Glomerular endothelial cell (primary cell): Measurements from ENCODE around the gene ZNF14. TPM values are rescaled to one million over a fixed set of nuclear protein-coding genes. Genes with fewer than 3 reads are reported as not detected.
"Not testable (repeated sequence)": the region's sequence is repeated elsewhere in the genome, so short reads cannot be mapped to it uniquely, and the experiment has no call there.

Experiments
- DNase-seq: peaks from one replicate; pipeline ENCODE4 v3.0.0-alpha.2; 2011; ENCODE audit warnings: low read depth, low spot score; ENCODE audit errors: extremely low read depth
- total RNA-seq: library from RNA; depleted of rRNA; stranded (reverse); fragments of >200 nt; gene quantifications from 2 replicates; pipeline ENCODE4 v1.2.3, GENCODE V29; 2015

ZNF14 gene
- total RNA-seq, 1 donor from 2014 or later: 2.5 TPM

DNA sequence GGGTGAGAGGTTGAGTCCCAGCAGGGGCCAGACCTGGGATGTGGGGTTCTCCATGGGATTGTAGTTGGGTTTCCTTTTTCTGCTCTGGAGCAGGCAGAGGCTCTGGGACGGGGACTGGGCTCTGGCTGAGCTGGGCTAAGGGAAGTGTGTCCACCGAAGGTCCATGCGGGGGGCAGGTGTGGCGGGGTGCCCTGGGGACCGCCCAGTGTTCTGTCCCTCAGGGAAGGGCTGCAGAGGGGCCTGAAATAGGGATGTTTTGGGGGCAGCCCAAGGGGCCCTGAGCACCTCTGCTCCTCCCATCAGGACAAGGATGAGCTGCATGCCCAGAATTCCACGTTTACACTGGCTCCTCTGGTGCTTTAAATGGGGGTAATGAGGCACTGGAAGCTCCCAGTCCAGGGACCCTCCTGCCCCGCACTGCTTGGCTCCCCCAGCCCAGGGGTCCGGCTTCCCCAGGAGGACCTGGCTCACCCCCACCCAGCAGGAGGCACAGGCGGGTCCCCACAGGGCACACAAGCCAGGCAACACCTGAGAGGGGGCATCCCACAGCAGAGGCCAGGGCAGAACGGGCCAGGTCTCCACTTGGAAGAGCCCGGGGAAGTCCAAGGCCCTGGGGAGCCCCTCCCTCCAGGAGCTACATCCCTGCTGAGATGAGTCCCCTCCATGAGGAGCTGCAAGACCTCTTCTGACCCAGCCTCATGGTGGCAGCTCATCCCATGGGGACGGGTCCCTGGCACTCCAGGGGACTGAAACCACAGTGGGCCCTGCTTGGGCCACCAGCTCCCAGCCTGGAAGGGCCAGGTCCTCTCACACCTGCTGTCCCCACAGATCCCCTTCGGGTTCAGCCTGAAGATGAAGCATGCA, 14.7 kb upstream of the ZNF14 start:
- no peak for DNase-seq

DNA sequence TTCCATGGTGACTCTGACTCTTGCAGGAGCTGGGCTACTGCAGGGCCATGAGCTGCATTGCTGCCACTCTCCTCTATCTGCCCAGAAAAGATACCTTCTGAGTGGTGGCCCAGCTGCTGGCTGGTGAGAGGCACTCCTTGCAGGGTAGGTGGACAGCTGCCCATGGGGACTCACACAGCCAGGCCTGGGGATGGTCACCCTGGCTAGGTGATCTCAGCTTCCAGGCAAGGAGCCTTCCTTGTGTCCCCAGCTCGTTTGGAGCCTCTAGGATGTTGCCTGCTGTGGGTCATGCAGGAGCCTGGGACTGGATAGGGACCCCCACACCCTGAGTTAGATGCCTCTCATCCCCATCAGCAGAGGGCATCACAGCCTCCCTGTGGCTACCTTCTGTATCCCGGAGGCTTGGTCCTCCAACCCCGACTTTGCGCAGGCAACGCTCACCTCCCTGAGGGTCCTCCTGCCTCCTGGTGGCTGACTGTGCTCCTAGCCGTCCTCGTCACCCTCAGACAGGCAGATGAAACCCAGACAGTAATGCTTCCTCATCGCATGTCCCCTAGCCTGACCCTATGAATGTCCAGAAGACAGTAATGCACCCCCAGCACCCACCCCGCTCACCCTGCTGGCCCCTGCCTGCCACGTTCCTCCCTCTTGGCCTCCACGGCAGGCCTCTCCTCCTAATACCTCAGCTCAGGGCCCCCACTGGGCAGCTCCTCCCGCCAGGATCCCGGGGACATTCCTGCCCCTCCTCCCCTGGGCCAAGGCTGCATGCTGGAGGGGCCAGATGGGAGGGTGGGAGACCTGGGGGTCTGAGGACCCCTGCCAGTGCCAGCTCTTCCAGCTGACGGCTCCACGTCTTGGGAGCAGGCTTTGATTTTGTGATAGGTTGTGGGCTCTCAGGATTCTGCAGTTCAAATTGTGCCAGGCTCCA, 13.6 kb upstream of the ZNF14 start:
- no peak for DNase-seq

DNA sequence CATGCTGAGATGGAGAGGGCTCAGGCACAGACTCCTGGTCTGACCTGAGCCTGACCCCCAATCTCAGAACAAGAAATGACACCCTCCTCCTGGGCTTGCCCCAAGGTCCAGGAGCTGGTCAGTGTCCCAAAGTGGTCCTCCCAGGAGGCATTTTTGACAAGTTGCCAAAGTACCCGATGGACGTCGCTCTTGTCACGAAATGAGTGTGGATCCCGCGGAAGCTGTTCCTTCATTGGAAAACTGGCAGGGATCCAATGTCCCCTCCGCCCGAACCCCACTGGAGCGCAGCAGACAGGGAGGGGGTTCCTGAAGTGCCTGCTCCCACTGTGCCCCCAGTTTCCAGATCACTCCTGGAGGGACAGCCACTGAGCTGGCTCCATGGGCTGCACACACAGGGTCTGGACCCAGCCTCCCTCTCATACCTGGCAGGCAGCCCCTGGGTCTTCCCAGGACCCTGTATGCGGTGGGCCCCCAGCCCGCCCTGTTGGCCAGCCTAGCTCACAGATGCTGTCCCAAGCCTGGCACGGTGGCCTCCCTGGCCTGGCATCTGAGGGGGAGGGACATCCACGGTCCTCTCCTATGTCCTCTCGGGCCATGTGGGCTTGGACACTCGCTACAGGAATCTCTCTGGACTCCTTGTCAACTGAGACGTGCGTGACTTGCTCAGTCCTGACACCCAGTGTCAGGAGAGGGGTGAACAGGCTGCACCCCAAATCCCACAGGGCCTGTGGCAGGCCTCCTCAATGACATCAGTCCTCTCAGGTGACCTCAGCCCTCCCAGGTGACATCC, 12.8 kb upstream of the ZNF14 start:
- no peak for DNase-seq

DNA sequence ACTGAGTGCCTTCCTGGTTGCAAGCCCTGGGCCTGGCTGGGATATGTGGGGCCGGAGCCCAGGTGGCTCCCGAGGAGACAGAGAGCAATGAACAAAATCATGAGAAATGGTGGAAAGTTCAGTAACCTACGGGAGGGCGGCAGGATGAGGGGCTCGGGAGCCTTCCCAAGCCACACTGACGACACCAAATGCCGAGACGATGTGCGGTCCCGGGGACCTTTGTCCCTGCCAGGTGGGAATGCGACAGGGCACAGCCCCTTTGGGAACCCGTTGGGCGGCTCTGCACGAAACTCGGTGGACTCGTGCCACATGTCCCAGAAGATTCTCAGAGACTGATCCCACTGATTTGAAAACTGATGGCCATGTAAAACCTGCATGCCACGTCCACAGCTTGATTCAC, 11.7 kb upstream of the ZNF14 start:
- no peak for DNase-seq

DNA sequence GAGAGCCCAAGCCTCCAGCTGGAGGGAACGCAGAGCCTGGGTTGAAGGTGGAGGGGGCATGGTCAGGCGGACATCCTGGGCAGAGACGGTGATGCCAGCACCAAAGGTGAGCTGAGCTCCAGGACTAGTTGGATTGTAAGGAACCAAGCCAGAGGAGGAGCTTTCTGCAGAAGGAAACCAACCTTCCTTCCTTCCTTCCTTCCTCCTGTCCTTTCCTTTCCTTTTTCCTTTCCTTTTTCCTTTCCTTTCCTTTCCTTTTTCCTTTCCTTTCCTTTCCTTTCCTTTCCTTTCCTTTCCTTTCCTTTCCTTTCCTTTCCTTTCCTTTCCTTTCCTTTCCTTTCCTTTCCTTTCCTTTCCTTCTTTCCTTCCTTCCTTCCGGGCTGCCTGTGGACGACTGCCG, 11.0 kb upstream of the ZNF14 start:
- not testable (repeated sequence) for DNase-seq

DNA sequence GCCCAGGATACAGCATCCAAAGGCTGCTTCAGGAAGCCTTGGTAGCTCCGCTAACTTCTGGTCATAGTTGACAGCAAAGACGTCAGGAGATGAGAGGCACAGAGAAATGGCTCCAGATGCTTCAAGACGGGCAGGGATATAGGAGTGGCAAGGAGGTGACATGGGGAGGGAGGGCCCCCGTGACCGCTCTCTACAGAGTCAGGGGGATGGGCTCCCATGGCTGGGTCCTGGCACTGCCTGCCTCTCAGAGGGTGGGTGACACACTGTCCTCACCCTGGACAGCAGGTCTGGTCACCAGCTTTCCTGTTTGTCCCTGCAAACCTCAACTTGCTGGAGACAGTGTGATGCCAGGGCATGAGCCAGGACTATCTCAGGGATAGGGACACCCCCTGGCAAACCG, 10.3 kb upstream of the ZNF14 start:
- DNase-seq: no peak

DNA sequence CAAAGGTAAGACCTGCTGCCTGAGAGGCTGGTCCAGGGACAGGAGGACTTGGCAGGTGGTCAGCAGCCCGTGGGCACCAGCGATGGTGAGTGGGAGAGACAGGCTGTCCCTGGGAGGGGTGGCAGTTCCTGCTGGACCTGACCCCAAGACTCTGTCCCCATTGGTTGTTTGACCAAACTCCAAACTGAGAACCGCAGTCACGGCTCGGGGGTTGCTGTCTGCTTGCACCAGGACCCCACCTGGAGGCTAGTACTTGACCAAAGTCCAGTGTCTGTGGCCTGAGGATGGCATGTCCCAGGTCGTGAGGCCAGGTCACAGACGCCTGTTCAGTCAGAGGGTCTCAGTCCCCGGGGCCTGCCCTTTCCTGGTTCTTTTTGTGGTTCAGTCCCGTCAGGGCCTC, 9.9 kb upstream of the ZNF14 start:
- no peak for DNase-seq

DNA sequence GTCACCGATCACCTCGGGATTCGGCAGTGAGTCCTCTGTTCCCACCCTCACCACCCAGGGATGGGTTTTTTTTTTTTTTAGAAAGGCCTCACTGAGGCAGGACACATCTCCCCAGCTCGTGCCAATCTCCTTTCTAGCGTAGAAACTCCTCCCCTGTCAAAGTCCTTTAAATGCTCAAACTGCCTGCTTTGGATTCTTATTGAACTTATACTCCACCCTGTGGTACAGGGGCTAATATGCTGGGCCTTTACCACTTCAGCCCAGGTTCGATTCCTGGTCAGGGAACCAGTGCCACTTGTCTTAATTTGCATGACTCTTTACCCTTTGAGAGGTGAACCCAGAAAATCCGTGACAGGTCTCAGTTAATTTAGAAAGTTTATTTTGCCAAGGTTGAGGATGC, 8.3 kb upstream of the ZNF14 start:
- DNase-seq: no peak

DNA sequence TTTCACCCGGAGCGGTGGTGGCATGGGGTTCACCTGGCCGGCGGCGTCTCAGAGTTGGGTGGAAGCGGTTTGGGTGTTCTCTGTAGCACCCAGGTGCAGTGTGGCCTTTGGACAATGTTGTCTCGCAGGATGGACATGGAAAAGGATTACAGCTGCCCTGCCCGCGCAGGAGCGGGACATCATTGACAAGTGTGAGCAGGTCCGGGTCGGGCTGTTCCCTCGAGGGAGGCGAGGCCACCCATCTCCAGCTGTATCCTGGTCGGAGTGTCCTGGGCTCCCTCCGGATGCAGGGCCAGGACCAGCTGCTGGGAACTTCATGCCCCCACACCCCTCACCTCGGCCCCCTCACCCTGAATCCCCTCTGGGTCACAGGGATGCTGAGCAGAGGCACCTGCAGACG, 7.8 kb upstream of the ZNF14 start:
- no peak for DNase-seq

DNA sequence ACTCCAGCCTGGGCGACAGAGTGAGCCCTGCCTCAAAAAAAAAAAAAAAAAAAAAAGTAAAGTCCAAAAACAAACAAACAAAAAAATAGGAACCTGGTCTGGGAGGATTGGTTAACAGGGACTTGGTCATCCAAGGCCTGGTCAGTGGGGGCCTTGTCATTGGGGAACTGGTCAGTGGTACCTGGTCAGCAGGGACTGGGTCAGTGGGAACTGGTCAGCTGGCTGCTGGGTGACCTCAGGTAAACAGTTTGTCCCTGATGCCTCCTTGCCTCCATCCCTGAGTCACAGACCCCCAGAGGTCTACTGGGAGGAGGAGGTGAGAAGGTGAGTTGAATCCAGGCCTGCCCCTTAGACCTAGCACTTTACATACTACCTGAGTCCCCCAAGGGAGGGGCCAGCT, 5.7 kb upstream of the ZNF14 start:
- no peak for DNase-seq

DNA sequence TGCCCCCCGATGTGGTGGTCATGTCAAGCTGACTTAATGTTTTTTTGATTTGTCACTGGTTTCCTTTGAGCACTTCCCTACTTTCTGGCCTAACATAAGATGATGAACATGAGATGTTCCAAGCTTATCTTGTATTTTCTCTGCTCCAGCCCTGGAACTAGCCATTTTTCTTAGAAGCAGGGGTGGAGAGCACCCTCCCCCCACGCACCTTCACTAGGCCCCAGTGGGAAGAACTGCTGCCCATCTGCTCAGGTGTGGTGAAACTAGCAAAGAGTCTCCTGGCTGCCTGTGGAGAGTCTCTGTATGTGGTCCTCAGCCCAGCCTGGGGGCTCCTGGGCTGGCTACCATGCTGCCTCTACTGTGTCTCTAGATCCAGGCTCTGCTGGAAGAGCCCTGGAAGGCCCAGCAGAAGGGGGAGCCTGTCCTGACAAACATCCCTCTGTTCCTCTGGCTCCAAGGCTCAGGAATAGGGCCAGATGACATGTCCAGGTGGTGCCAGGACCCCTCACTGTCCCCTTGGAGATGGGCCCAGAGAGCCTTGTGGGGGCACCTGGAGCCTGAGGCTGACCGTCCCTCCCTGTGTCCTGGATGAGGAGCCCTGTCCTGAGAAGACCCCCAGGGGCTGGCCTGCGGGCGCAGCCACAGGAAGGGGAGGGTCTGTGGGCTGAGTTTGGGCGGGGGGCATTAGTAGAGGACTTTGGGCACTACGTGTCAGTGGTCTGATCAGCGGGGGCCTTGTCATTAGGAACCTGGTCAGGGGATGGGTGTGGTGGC, 4.8 kb upstream of the ZNF14 start:
- no peak for DNase-seq

DNA sequence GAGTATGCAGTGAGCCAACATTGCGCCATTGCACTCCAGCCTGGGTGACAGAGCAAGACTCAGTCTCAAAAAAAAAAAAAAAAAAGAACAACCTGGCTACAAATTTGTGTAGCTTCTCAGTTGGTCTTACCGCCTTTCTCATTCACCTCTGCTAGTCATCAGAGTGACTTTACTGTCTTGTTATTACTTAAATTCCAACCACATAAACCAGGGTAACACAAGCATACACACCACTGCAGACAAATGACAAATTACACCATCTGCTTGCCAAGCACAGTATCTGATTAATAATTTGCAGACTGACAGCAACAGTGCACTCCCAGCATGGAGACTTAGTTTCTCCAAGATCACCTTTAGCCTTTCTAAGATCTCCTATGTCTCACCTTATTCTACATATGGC, 11.0 kb downstream of the ZNF14 start:
- no peak for DNase-seq

DNA sequence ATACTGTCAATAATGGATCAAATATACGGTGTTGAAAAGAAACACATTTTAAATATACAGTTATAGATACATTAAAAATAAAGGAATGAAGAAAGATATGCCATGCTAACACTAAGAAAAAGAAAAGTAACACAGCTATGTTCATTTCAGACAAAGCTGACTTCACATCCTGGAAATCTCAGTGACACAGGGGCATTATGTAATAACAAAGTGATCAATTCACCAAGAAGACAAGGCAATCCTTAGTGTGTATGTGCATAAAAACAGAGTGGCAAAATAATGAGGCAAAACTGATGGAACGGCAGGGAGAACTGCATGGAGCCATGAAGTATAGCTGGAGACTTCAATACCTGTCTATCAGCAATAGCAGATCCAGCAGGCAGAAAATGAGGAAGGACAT, 13.1 kb downstream of the ZNF14 start:
- DNase-seq: no peak

DNA sequence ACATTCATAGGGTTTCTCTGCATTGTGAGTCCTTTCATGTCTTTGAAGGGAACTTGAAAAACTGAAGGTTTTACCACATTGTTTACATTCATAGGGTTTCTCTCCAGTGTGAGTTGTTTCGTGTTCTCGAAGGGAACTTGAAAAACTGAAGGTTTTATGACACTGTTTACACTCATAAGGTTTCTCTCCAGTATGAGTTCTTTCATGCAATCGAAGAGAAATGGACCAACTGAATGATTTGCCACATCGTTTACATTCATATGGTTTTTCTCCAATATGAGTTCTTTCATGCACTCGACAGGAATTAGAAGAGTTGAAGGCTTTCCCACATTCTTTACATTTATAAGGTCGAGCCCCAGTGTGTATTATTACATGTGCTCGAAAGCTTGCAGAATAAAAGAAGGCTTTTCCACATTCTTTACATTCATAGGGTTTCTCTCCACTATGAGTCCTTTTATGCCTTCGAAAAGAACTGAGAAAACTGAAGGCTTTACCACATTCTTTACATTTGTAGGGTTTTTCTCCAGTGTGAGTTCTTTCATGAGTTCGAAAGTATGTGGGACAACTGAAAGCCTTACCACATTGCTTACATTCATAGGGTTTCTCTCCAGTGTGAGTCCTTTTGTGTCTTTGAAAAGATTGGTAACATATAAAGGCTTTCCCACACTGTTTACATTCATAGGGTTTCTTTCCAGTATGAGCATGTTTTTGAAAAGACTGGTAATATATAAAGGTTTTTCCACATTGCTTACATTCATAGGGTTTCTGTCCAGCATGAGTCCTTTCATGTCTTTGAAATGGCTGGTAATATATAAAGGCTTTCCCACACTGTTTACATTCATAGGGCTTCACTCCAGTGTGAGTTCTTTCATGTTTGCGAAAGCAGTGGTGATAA, 20.7 kb downstream of the ZNF14 start:
- no peak for DNase-seq

DNA sequence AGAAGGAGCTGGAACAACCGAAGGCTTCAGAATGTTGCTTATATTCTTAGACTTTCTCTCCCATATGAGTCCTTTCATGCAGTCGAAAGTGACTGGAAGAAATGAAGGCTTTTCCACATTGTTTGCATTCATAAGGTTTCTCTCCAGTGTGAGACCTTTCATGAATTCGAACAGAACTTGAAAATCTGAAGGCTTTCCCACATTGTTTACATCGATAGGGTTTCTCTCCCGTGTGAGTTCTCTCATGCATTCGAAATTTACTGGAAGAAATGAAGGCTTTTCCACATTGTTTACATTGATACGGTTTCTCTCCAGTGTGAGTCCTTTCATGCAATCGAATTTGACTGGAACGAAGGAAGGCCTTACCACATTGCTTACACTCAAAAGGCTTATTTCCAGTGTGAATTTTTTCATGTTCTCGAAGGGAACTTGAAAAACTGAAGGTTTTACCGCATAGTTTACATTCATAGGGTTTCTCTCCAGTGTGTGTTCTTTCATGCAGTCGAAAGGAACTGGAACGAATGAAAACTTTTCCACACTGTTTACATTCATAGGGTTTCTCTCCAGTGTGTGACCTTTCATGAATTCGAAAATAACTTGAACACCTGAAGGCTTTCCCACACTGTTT, 21.5 kb downstream of the ZNF14 start:
- no peak for DNase-seq

DNA sequence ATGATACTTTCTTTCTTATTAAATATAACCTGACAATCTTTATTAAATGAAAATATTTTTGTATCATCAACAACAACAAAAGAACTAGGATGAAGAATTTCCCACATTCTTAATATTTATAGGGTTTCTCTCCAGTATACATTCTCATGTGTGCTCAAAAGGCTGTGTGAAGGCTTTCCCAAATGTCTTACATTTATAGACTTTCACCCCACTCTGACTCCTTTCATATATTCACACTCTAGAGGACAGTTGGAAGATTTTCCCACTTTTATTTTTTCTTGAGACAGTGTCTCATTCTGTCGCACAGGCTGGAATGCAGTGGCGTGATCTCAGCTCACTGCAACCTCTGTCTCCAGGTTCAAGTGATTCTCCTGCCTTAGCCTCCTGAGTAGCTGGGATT, 22.4 kb downstream of the ZNF14 start:
- no peak for DNase-seq

DNA sequence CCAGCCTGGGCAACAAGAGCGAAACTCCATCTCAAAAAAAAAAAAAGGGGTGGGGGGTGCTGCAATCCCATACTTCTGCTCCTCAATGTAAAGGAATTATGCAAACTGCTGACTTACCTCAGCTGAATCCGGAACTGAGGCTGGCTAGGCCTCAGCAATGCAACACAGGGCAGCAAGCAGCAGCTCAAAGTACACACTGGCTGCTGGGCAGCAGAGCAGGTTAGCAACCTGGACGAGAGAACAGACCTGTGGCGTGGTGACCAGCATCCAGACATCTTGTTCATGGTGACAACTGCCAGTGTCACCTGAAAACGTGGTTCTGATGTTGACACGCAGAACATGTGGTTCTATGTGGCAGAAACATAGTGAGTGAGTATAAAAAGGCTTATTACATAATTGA, 28.1 kb downstream of the ZNF14 start:
- no peak for DNase-seq

DNA sequence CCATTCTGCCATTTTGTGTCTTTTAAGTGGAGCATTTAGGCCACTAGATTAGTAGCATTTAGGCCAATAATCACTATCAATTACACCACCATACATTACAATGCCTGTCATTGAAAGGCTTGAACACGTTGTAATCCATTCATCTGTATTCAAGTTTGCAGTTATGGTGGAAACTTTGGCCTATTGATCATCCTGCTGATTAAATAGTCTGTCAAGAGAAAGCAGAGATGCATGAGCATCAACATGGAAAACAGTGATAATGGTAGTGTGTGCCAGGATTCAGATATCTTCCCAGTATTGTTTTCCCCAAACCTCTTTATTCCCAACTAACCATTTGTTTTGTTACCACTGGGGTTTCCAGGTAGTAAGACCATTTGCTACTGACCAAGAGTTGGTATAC, 32.4 kb downstream of the ZNF14 start:
- DNase-seq: not testable (repeated sequence)

DNA sequence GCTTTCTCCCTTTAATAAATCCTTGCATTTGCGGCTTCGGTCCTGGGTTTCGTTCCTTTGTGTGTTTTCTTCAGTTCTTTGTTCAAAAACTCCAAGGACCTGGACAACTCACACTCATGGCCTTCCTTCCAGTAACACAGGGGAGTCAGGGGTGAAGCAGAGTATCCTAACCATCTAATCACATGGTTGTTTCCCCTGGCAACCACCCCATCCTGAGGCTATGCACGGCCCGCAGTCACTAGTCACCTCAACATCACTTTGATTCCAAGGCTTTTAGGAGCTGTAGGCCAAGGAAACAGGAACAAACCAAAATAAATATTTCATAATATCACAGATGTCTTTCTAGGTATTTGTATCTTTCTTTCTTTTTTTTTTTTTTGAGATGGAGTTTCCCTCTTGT, 35.3 kb downstream of the ZNF14 start:
- no peak for DNase-seq
